GM12875 (cell line): ENCODE results near the gene SYT4.

Source experiments
- H3K4me3 ChIP-seq: one replicate; pipeline ENCODE4 v1.5.1; 2011; ENCODE audit warnings: low read depth, low read length, control low read depth
- TF ChIP-seq, protein P1 (sequence below): IDR thresholded peaks from 2 replicates; pipeline ENCODE4 v1.5.1; 2011; ENCODE audit warnings: low read depth, mild to moderate bottlenecking, control low read depth, inconsistent platforms, low read length, moderate library complexity, borderline replicate concordance; ENCODE audit not compliant: insufficient read depth

Gene SYT4

DNA sequence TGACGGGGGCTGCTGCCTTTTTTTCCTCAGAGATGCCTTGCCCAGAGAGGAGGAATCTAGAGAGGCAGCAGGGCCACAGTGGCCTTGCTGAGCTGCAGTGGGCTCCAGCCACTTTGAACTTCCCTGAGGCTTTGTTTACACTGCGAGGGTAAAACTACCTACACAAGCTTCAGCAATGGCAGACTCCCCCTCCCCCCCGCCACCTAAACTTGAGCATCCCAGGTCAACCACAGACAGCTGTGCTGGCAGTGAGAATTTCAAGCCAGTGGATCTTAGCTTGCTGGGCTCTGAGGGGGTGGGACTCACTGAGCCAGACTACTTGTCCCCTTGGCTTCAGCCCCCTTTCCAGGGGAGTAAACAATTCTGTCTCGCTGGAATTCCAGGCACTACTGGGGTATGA is 11.8 kb downstream of the SYT4 start:
- H3K4me3 ChIP-seq, result no peak overlapping the region
- TF ChIP-seq, protein P1, sequence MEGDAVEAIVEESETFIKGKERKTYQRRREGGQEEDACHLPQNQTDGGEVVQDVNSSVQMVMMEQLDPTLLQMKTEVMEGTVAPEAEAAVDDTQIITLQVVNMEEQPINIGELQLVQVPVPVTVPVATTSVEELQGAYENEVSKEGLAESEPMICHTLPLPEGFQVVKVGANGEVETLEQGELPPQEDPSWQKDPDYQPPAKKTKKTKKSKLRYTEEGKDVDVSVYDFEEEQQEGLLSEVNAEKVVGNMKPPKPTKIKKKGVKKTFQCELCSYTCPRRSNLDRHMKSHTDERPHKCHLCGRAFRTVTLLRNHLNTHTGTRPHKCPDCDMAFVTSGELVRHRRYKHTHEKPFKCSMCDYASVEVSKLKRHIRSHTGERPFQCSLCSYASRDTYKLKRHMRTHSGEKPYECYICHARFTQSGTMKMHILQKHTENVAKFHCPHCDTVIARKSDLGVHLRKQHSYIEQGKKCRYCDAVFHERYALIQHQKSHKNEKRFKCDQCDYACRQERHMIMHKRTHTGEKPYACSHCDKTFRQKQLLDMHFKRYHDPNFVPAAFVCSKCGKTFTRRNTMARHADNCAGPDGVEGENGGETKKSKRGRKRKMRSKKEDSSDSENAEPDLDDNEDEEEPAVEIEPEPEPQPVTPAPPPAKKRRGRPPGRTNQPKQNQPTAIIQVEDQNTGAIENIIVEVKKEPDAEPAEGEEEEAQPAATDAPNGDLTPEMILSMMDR, result no peak

DNA sequence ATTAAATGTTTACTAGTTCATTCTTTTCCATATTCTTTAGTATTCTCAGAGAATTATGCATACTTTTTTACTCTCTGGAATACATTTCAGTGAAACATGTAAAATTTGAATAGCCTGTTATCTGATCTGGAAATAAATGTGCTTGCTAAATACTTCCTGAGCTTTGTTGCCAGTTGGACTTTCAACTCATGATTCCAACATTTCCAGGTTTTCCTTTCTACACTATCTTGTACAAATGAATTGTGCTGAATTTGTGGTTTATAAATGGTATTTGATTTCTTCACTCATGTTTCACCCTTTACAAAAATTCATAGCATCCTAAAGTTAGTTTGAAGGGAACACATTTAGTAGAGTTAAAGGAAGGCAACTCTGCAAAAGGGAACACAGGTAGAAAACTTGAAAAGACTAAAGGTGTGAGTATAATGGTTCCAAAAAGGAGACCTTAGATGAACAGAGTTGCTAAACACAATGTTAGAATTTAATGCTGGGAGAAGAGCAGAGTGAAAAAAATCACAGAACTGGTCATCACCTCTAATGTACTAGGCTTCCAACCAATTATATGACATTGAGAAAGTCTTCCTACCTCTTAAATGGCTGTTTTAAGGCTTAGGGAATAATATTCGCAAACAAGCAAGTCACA is 28.6 kb downstream of the SYT4 start:
- TF ChIP-seq, protein P1, result no peak

DNA sequence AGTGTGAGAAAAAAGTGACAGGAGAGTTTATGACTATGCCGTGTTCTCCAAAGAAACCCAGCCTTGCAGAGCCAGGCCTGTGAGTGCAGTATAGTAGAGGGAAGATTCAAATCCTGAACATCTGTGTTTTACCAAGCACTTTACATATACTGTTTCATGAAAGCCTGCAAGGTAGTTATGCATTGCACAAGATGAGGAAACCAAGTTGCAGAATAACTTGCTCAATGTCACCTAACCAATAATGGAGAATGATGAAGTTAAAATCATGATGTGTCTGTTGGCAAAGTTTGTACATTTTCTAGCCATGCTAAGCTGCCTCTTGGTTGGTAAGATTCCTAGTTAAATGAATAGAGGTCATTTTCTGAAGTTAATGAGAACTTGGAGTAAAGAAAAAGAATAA is 29.3 kb downstream of the SYT4 start:
- no peak overlapping the region for H3K4me3 ChIP-seq
- TF ChIP-seq, protein P1, result no peak

More for the DNA sequence above, 28.6 kb downstream of the SYT4 start:
- H3K4me3 ChIP-seq, result no peak overlapping the region

DNA sequence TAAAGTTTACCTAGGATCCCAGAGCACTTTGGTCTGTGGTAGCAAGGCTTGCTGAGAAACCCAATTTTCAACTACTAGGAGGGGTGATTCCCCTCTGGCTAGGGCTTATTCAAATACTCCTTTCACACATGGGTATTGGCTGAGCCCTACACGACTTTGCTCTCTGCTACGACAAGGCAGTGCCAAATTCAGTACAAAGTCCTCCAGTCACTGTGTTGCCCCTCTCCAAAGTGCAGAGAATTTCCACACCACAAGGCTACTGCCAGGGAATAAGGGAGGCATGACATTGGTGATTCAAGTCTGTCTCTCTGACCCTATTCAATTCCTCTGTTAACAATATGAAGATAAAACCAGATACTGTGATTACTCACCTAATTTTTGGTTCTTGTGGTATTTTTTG is 38.9 kb downstream of the SYT4 start:
- no peak overlapping the region for H3K4me3 ChIP-seq
- TF ChIP-seq, protein P1, result no peak

DNA sequence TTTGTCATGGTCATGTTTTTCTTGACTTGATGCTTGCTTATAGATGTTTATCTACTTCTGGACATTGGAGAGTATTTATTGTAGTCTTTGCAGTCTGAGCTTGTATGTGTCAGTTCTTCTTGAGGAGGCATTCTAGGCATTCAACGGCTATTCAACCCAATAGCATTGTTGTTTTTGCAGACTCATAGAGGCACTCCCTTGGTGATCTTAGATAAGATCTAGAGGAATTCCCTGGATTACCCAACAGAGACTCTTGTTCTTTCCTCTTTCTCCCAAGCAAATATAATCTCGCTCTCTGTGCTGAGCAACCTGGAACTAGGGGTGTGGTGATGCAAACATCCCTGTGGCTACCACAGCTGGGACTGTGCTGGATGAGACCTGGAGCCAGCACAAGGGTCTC is 40.4 kb downstream of the SYT4 start:
- TF ChIP-seq, protein P1, result no peak
- H3K4me3 ChIP-seq, result no peak overlapping the region

DNA sequence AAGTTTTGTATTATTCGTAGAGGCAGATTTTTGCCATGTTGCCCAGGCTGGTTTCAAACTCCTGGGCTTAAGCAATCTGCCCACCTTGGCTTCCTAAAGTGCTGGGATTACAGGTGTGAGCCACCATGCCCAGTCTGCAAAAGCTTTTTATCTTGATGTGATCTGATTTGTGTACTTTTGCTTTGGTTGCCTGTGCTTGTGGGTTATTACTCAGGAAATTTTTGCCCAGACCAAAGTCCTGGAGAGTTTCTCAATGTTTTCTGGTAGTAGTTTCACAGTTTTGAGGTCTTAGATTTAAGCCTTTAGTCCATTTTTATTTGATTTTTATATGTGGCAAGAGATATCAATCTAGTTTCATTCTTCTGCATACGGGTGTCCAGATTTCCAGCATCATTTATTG is 42.4 kb downstream of the SYT4 start:
- H3K4me3 ChIP-seq, result no peak overlapping the region
- TF ChIP-seq, protein P1, result no peak

DNA sequence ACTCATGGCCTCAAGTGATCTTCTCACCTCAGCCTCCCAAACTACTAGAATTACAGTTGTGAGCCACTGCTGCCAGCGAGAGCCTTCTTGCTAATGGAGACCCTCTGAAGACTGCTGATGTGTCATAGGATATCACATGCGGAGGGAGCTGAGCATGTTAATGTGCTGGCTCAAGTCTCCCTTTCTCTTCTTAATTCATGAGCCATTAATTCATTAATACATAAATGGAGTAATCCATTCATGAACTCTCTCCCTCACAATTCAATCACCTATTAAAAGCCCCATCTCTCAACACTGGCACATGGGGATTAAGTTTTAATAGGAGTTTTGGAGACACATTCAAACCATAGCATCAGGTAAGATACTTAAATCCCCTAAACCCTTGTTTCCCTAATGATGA is 54.8 kb downstream of the SYT4 start:
- no peak overlapping the region for H3K4me3 ChIP-seq
- TF ChIP-seq, protein P1, result no peak
